HG03342 (cell line): ENCODE results near the gene GTF2E1.
"Not testable (repeated sequence)": the region's sequence is repeated elsewhere in the genome, so short reads cannot be mapped to it uniquely, and the experiment has no call there.

Experiments used
- ATAC-seq: cut with Tn5 transposase; IDR thresholded peaks from one replicate; pipeline ENCODE4 v1.9.1; 2021; ENCODE audit warnings: mild to moderate bottlenecking, moderate library complexity; ENCODE audit not compliant: unreplicated experiment

Gene GTF2E1

DNA sequence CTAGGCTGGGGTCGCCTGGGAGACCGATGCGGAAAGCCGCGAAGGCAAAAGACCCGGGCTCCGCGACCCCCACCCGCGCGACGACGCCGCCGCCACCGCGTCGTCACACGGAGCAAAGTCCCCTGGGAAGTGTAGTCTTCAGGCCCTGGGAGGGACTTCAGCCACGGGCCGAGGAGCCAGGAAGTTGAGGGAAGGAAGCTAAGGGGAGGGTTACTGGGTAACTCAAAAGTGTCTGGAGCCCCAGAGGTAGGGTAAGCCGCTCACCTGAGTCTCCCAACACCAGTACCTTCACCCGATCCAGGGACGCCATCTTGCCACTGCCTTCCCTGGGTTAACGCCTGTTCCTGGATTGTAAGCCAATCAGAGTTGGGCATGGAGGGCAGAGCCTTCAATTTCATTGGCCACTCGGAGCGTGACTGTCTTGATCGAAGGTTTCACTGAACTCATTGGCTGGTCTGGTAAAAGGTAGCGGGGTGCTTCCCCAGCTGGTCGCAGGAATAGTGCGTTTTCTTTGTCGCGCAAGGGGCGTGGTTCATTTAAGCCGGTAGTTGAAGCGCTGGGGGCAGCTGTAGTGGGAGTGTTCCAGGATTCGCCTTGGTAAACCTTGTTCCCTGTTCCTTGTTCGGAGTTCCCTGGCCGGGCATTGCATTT is at the start of gene GTF2E1, which contains the start of gene RABL3:
TSS of gene GTF2E1 (plus strand) at position 547 of the 651 bp plus-strand sequence. CDS start 7,809 bp downstream, outside the sequence.
TSS of gene RABL3 (minus strand) at position 319 of the 651 bp plus-strand sequence. CDS start at position 310, 9 bp downstream.
- ATAC-seq: peak; percentile 98

DNA sequence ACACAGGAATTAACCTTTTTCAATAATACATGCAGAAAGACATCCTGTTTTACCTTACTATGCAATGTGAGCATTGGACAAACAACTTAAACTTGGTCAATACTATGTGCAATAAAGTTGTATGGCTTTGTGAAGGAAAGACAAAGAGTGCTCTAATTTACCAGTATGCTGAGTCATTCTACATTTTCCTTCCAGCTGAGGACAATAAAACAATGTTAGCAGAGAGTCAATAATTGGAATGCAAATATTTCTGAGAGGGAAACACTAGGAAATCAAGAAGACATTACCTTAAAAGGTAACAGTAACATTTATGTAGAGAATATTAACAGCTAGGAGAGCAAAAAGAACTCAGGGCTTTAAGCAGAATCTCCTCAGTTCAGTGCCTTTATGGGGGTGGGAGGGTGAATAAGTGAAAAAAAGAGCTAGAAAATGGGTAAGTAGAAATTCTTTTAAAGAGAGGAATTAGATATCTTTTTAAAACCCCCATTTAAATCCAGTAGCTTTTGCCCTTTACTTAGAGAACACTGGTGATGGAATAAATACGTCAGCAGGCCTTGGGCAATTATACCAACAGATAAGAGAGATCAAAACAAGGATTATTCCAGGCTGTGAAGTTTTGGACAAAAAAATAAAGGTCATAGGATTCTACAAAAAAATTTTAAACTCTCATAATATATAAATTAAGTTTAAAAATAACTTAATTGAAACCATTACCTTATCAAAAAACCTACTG is 48.9 kb upstream of the GTF2E1 start:
- no peak for ATAC-seq

GRCh38 chr3:120699333-120699732 is 43.2 kb upstream of the GTF2E1 start:
- ATAC-seq: no peak

DNA sequence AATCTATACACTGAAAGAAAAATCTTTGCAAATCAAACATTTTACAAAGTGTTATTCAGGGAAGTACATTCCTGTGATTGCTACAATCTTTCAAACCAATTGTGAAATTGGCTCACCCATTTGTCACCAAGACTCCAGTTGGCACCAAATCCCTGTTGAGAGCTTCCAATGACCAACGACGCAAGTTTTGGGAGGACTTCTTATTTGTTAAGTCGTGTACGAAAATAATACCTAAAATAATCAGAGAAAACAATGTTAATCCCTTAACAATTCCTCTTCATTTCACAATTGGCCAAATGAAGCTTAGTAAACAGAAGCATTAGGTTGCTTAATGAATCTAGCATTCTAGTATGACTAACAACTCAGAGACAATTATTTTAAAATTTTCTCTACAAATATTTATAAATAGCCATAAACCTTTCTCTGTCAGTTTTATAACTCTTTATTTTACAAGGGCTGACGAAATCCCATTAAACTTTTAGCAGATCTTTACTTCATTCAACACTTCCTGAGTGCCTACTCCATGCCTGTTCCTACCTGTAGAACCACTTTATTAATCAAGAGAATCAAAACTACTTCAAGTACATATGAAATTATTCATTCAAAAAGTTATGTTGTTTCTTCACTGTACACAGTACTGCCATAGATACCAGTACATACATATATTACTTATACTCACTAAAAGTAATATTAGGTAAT is 36.5 kb upstream of the GTF2E1 start:
- no peak for ATAC-seq

DNA sequence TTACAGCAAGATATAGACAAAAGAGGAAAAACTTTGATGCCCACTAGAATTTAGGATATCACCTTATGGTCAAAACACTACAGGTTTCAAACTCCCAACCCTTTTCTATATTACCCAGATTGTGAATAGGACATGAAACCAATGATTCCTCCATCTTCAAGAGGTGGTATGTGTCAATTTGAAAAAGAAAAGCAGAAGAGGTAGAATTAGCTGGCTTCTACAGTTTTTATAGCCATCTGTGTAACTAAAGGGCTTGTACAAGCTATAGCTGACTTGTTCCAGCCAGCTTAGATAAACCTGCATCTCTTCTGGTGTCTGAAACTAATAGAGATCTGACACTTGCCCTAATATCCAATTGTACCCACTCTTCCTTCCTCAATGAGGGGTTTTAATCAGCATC is 35.6 kb upstream of the GTF2E1 start:
- ATAC-seq: no peak

DNA sequence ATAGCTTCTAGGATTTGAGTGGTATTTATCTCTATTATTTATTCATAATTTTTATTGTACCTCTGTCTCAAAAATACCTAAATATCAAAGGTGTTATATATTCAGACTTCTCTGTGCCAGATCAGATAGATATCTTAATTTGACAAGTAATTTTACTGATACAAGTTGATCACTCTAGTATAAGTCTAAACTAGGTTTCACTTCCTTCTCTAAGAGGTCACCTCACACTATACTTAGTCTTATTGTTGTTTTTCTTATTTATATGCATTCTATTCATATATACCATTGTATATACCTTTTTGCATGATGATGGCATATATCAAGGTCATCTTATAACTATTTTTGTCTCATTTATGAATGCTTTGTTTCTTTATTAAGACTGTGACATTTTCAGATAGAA is 34.1 kb upstream of the GTF2E1 start:
- peak; percentile 74 for ATAC-seq

GRCh38 chr3:120710369-120710768 is 32.2 kb upstream of the GTF2E1 start:
- ATAC-seq: no peak

GRCh38 chr3:120713262-120713661 is 29.3 kb upstream of the GTF2E1 start:
- no peak for ATAC-seq

DNA sequence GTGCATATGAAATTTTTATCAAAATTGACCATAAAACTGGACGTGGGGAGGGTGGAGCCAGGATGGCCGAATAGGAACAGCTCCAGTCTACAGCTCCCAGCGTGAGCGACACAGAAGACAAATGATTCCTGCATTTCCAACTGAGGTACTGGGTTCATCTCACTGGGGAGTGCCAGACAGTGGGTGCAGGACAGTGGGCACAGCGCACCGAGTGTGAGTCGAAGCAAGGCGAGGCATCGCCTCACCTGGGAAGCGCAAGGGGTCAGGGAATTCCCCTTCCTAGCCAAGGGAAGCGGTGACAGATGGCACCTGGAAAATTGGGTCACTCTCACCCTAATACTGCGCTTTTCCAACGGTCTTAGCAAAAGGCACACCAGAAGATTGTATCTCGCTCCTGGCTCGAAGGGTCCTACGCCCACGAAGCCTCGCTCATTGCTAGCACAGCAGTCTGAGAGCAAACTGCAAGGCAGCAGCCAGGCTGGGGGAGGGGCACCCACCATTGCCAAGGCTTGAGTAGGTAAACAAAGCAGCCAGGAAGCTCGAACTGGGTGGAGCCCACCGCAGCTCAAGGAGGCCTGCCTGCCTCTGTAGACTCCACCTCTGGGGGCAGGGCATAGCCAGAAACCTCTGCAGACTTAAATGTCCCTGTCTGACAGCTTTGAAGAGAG is 23.2 kb upstream of the GTF2E1 start:
- ATAC-seq: not testable (repeated sequence)

DNA sequence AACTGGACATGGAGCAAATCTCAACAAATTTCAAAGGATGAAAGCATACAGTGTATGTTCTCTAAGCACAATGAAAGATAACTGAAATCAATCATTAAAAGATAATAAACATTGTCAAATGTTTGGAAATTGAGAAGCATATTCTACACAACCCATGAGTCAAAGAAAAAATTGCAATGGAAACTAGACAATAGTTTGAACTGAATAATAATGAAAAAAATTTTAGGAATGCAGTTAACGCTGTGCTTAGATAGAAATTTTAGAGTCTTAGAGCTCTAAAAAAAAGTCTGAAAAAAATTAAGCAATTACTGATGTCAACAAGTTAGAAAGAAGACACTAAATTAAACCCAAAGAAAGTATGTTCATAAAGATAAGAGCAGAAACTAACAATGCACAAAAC is 15.8 kb upstream of the GTF2E1 start:
- no peak for ATAC-seq

DNA sequence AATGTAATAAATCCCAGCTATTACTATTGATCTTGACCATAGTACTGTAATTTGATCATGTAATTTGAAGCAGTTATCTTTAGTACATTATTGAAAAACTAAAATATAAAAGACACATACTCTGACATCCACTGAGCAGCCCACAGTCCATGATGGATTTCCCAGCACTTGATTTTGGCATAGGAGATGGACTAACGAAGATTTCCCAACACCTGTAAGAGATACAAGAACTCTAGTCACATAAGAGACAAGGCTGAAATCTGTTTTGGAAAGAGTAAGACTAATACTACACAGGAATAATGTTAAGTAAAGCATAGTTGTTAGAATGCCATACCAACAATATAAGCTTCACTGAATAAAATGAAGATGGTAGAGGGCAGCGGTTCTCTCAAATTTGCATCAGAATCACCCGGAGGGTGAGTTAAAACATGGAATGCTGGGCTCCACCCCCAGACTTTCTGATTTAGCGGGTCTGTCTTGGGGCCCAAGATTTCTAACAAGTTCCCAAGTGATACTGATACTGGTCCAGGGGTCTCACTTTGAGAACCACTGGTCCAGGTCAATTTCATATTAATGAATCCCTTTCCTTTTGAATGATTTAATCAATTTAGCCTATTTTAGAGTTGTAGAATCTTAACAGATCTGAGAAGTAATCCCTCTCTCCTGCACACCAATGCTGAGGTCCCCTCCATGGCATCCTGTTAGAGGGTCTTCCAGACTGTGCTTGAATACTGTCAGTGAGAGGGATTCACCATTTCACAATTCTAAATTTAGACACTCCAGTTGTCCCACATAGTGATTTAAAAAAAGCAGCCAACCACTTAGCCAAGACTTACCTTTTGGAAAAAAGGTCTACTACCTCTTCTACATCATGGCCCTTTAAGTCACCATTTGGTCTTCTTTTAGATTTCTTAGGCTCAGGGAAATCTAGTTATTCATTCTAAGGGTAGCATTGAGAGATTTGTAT is 11.7 kb upstream of the GTF2E1 start:
- ATAC-seq: no peak

- not testable (repeated sequence) for ATAC-seq
Observed at GRCh38 chr3:120738006-120738405, 4.5 kb upstream of the GTF2E1 start.

GRCh38 chr3:120741320-120741719 is 1.2 kb upstream of the GTF2E1 start:
- no peak for ATAC-seq

DNA sequence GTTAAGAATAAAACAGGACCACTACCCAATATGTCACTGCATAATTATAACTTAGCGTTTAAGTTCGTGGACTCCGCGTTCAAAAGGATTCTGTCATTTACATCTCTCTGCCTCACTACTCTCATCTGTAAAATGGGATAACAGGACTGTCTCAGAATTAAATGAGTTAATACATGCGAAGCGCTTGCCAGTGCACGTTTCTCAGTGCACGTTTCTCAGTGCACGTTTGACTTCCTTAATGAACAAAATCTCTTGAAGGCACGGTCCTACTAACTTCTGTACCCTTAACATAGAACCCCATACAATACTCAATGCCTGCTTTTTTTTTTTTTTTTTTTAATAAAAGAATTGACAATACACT is 727 bp upstream of the GTF2E1 start:
- ATAC-seq: peak; percentile 12

GRCh38 chr3:120742849-120743365 is 363 bp downstream of the GTF2E1 start:
- ATAC-seq: peak; percentile 17

- ATAC-seq: no peak
Observed at GRCh38 chr3:120743556-120744195, 1.1 kb downstream of the GTF2E1 start.

- no peak for ATAC-seq
Observed at GRCh38 chr3:120745466-120745865, 2.9 kb downstream of the GTF2E1 start.

GRCh38 chr3:120749843-120750242 is 7.3 kb downstream of the GTF2E1 start:
- ATAC-seq: no peak

GRCh38 chr3:120752230-120752629 is 9.7 kb downstream of the GTF2E1 start:
- ATAC-seq: no peak
